Measurements from ENCODE around the gene PPARGC1A. TPM values are rescaled to one million over a fixed set of nuclear protein-coding genes. Genes with fewer than 3 reads are reported as not detected.

Gene PPARGC1A
- total and polyA plus RNA-seq, 7 experiments from 2014 or later, result not detected

- Mint-ChIP-seq H3K36me3 (no peaks in the 10 kb centered on the region), H3K27ac (no peak overlapping the region), H3K4me3 (no peak overlapping the region), H3K27me3 (peaks cover 0 to 8% (median 0%) of the 10 kb centered on the region in 5 donors), H3K4me1 (no peaks in the 10 kb centered on the region), H3K9me3 (peaks cover 0 to 2% (median 0%) of the 10 kb centered on the region in 11 donors)
- Histone ChIP-seq H3K4me1 (ENCODE audit: control insufficient read depth in 2 of 2, insufficient read depth in 2 of 2, low read length in 2 of 2) (no peaks in the 10 kb centered on the region), H3K27ac (ENCODE audit: low read depth, low read length) (no peak overlapping the region), H3K27me3 (ENCODE audit: control insufficient read depth in 2 of 2, insufficient read depth in 2 of 2, low read length in 2 of 2) (no peaks in the 10 kb centered on the region), H3K9me3 (ENCODE audit: control insufficient read depth in 2 of 3, low read length in 3 of 3) (no peaks in the 10 kb centered on the region), H3K4me3 (ENCODE audit: low read length) (no peak overlapping the region), H3K36me3 (ENCODE audit: control insufficient read depth in 2 of 3, insufficient read depth in 3 of 3, low read length in 3 of 3) (no peaks in the 10 kb centered on the region)
- intact Hi-C loops (cut with micrococcal nuclease), result no loop called here
- CTCF ChIA-PET, result no interaction called here
- ATAC-seq (no peak), DNase-seq (no peak)
- POLR2A ChIA-PET, result no interaction called here
Observed at GRCh38 chr4:23861897-23862296, 27.9 kb downstream of the PPARGC1A start.

- H3K27ac ChIP-seq (ENCODE audit: low read depth, low read length), result no peak overlapping the region
- no peak for DNase-seq
- Mint-ChIP-seq H3K27me3 (peaks cover 0 to 8% (median 0%) of the 10 kb centered on the region in 5 donors), H3K4me3 (no peak overlapping the region), H3K9me3 (peaks cover 0 to 2% (median 0%) of the 10 kb centered on the region in 11 donors), H3K4me1 (no peaks in the 10 kb centered on the region), H3K27ac (no peak overlapping the region), H3K36me3 (no peaks in the 10 kb centered on the region)
- ChIA-PET CTCF (no interaction called here), POLR2A (no interaction called here)
- intact Hi-C loops (cut with micrococcal nuclease), result no loop called here
- no peaks in the 10 kb centered on the region for H3K9me3 ChIP-seq (ENCODE audit: control insufficient read depth in 2 of 3, low read length in 3 of 3)
- no peak overlapping the region for H3K4me3 ChIP-seq (ENCODE audit: low read length)
- no peaks in the 10 kb centered on the region for H3K27me3 ChIP-seq (ENCODE audit: control insufficient read depth in 2 of 2, insufficient read depth in 2 of 2, low read length in 2 of 2)
- H3K4me1 ChIP-seq (ENCODE audit: control insufficient read depth in 2 of 2, insufficient read depth in 2 of 2, low read length in 2 of 2), result no peaks in the 10 kb centered on the region
- H3K36me3 ChIP-seq (ENCODE audit: control insufficient read depth in 2 of 3, insufficient read depth in 3 of 3, low read length in 3 of 3), result no peaks in the 10 kb centered on the region
- no peak for ATAC-seq
Observed at GRCh38 chr4:23860919-23861318, 28.9 kb downstream of the PPARGC1A start.

- H3K4me1 Mint-ChIP-seq, result no peaks in the 10 kb centered on the region
- peaks cover 0 to 4% (median 0%) of the 10 kb centered on the region in 11 donors for H3K9me3 Mint-ChIP-seq
- intact Hi-C loops (cut with micrococcal nuclease), result no loop called here
- Histone ChIP-seq H3K27me3 (ENCODE audit: control insufficient read depth in 2 of 2, insufficient read depth in 2 of 2, low read length in 2 of 2) (no peaks in the 10 kb centered on the region), H3K27ac (ENCODE audit: low read depth, low read length) (no peak overlapping the region), H3K36me3 (ENCODE audit: control insufficient read depth in 2 of 3, insufficient read depth in 3 of 3, low read length in 3 of 3) (no peaks in the 10 kb centered on the region), H3K4me3 (ENCODE audit: low read length) (no peak overlapping the region), H3K9me3 (ENCODE audit: control insufficient read depth in 2 of 3, low read length in 3 of 3) (no peaks in the 10 kb centered on the region), H3K4me1 (ENCODE audit: control insufficient read depth in 2 of 2, insufficient read depth in 2 of 2, low read length in 2 of 2) (no peaks in the 10 kb centered on the region)
- POLR2A ChIA-PET, result no interaction called here
- CTCF ChIA-PET, result no interaction called here
- no peak overlapping the region for H3K27ac Mint-ChIP-seq
- DNase-seq, result no peak
- no peak overlapping the region for H3K4me3 Mint-ChIP-seq
- H3K27me3 Mint-ChIP-seq, result peaks cover 0 to 8% (median 0%) of the 10 kb centered on the region in 5 donors
- H3K36me3 Mint-ChIP-seq, result no peaks in the 10 kb centered on the region
- no peak for ATAC-seq
Observed at GRCh38 chr4:23857367-23857959, 32.4 kb downstream of the PPARGC1A start.

- H3K36me3 Mint-ChIP-seq, result no peaks in the 10 kb centered on the region
- CTCF ChIA-PET, result no interaction called here
- H3K9me3 ChIP-seq (ENCODE audit: control insufficient read depth in 2 of 3, low read length in 3 of 3), result no peaks in the 10 kb centered on the region
- H3K4me3 ChIP-seq (ENCODE audit: low read length), result no peak overlapping the region
- intact Hi-C loops (cut with micrococcal nuclease), result no loop called here
- ATAC-seq (no peak), DNase-seq (no peak)
- no peaks in the 10 kb centered on the region for H3K36me3 ChIP-seq (ENCODE audit: control insufficient read depth in 2 of 3, insufficient read depth in 3 of 3, low read length in 3 of 3)
- H3K4me1 Mint-ChIP-seq, result no peaks in the 10 kb centered on the region
- H3K27ac ChIP-seq (ENCODE audit: low read depth, low read length), result no peak overlapping the region
- H3K27me3 Mint-ChIP-seq, result peaks cover 0 to 8% (median 0%) of the 10 kb centered on the region in 5 donors
- POLR2A ChIA-PET, result no interaction called here
- H3K27me3 ChIP-seq (ENCODE audit: control insufficient read depth in 2 of 2, insufficient read depth in 2 of 2, low read length in 2 of 2), result no peaks in the 10 kb centered on the region
- no peaks in the 10 kb centered on the region for H3K4me1 ChIP-seq (ENCODE audit: control insufficient read depth in 2 of 2, insufficient read depth in 2 of 2, low read length in 2 of 2)
- H3K9me3 Mint-ChIP-seq, result peaks cover 0 to 4% (median 0%) of the 10 kb centered on the region in 11 donors
- H3K4me3 Mint-ChIP-seq, result no peak overlapping the region
- H3K27ac Mint-ChIP-seq, result no peak overlapping the region
Observed at GRCh38 chr4:23856630-23857029, 33.2 kb downstream of the PPARGC1A start.

DNA sequence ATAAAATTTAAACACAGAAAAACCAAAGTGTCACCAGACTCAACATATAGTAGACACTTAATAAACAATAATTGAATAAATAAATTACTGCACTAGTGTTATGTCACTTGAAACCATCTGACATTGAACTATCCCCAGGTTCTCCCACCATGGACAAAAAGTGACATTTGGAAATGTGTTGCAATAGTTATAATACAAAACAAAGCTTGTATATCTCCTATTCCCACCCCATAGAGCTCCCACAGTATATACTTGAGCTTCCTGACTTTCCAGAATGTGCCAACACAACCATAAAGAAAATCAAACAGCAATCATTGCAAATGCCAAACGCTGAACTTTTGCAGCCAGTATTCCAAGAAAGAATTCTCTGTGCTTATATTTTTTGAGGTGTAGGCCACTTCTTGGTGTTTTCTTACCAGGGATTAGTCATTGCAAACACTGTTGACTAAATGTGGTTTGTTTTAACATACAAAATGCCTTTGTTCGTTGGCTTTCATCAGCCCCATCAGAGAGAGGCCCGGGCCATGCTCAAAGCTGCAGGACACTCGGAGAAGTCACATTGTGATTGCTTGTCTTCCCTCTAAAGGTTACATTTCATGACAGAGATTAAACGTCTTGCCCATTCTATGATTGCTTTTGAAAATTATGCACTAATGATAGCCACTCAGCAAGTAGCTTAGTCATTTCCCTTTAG, 33.8 kb downstream of the PPARGC1A start:
- CTCF ChIA-PET, result no interaction called here
- ATAC-seq, result no peak
- peaks cover 0 to 4% (median 0%) of the 10 kb centered on the region in 11 donors for H3K9me3 Mint-ChIP-seq
- Histone ChIP-seq H3K27ac (ENCODE audit: low read depth, low read length) (no peak overlapping the region), H3K27me3 (ENCODE audit: control insufficient read depth in 2 of 2, insufficient read depth in 2 of 2, low read length in 2 of 2) (no peaks in the 10 kb centered on the region), H3K9me3 (ENCODE audit: control insufficient read depth in 2 of 3, low read length in 3 of 3) (no peaks in the 10 kb centered on the region), H3K4me1 (ENCODE audit: control insufficient read depth in 2 of 2, insufficient read depth in 2 of 2, low read length in 2 of 2) (no peaks in the 10 kb centered on the region), H3K4me3 (ENCODE audit: low read length) (no peak overlapping the region), H3K36me3 (ENCODE audit: control insufficient read depth in 2 of 3, insufficient read depth in 3 of 3, low read length in 3 of 3) (no peaks in the 10 kb centered on the region)
- no peaks in the 10 kb centered on the region for H3K36me3 Mint-ChIP-seq
- POLR2A ChIA-PET, result no interaction called here
- H3K27ac Mint-ChIP-seq, result no peak overlapping the region
- intact Hi-C loops (cut with micrococcal nuclease), result no loop called here
- DNase-seq, result no peak
- no peaks in the 10 kb centered on the region for H3K4me1 Mint-ChIP-seq
- peaks cover 0 to 8% (median 0%) of the 10 kb centered on the region in 5 donors for H3K27me3 Mint-ChIP-seq
- H3K4me3 Mint-ChIP-seq, result no peak overlapping the region

DNA sequence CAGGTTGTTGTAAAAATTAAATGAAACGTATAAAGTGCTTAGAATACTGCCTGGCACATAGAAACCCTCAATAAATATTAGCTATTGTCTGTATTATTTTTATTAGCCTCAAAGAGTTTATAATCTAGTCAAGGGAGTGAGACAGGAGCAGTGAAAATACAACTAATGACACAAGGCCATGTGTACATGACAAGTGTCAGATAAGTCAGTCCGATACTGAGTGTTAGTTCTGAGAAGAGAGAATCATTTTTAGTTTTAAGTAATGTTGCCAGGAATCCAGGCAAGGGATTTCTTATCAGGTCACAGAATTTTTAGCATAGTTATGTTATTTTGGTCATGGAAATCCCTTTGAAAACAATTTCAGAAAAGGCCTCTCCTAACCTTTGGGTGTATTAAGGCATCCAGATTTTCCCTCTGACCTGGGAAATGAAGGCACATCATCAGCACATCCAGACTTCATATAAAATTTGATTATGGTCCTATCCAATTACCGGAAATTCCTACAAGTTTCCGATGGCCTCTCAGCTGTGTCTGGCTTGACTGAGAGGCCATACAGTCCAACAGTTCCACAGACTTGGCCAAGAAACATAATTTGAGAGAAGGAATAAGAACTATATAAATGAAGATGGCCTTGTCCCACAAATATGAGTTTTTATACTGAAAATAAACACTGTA, 35.7 kb downstream of the PPARGC1A start:
- intact Hi-C loops (cut with micrococcal nuclease), result no loop called here
- Histone ChIP-seq H3K27me3 (ENCODE audit: control insufficient read depth in 2 of 2, insufficient read depth in 2 of 2, low read length in 2 of 2) (no peaks in the 10 kb centered on the region), H3K4me1 (ENCODE audit: control insufficient read depth in 2 of 2, insufficient read depth in 2 of 2, low read length in 2 of 2) (no peaks in the 10 kb centered on the region), H3K27ac (ENCODE audit: low read depth, low read length) (no peak overlapping the region), H3K36me3 (ENCODE audit: control insufficient read depth in 2 of 3, insufficient read depth in 3 of 3, low read length in 3 of 3) (no peaks in the 10 kb centered on the region), H3K4me3 (ENCODE audit: low read length) (no peak overlapping the region), H3K9me3 (ENCODE audit: control insufficient read depth in 2 of 3, low read length in 3 of 3) (no peaks in the 10 kb centered on the region)
- Mint-ChIP-seq H3K27me3 (peaks cover 0 to 8% (median 0%) of the 10 kb centered on the region in 5 donors), H3K4me1 (no peaks in the 10 kb centered on the region), H3K36me3 (no peaks in the 10 kb centered on the region), H3K27ac (no peak overlapping the region), H3K4me3 (no peak overlapping the region), H3K9me3 (peaks cover 0 to 4% (median 0%) of the 10 kb centered on the region in 11 donors)
- ChIA-PET CTCF (no interaction called here), POLR2A (no interaction called here)
- DNase-seq (no peak), ATAC-seq (no peak)
